Ovary (tissue), 9 donors: ENCODE measurements around the gene HSFX2. TPM values are rescaled to one million over a fixed set of nuclear protein-coding genes. Genes with fewer than 3 reads are reported as not detected.
A peak's percentile ranks its signal among the peaks of the same experiment; 100 is the strongest.

Experiments
- DNase-seq, 5 donors: peaks; one replicate each; pipeline ENCODE4 v3.0.0-alpha.2; 2019 to 2020
- H3K27ac ChIP-seq, 2 donors: fragments of 200-600 bp; one replicate each; pipeline versions ENCODE4 v1.5.1 to v1.8.0; 2019 to 2022
- H3K27me3 ChIP-seq: fragments of 200-600 bp; one replicate; pipeline ENCODE4 v1.8.0; 2022
- H3K36me3 ChIP-seq: fragments of 200-600 bp; sonication (generic); one replicate; pipeline ENCODE4 v1.5.1; 2019
- H3K4me1 ChIP-seq: one replicate; pipeline ENCODE4 v1.8.1; 2013; ENCODE audit warnings: mild to moderate bottlenecking, moderate library complexity; ENCODE audit not compliant: insufficient read depth
- H3K4me3 ChIP-seq: fragments of 200-600 bp; sonication (generic); one replicate; pipeline ENCODE4 v1.5.1; 2017
- H3K9me3 ChIP-seq, 2 donors: fragments of 200-600 bp in 1 of 2; sonication (generic) in 1 of 2; one replicate each; pipeline versions ENCODE4 v1.5.1 to v1.8.1; 2013 to 2019; ENCODE audit warnings: mild to moderate bottlenecking in 1 of 2, moderate library complexity in 1 of 2
- EP300 ChIP-seq: sonication (generic); formaldehyde crosslinking; IDR thresholded peaks from one replicate; pipeline ENCODE4 v1.6.1; 2017; ENCODE audit warnings: antibody characterized with exemption
- POLR2A ChIP-seq: fragments of 450-650 bp; IDR thresholded peaks from one replicate; pipeline ENCODE4 v1.6.1; 2017; ENCODE audit warnings: antibody characterized with exemption, mild to moderate bottlenecking, moderate library complexity
- WGBS, 3 donors: extraction: QIAGEN DNeasy Blood & Tissue Kit in 1 of 3; methylation state at CpG; one replicate each; pipeline versions ENCODE4 v1.1.5 to v1.1.7; 2013 to 2017; 5-methylcytosine and 5-hydroxymethylcytosine counted together
- intact Hi-C, 4 donors: fragments of 100-400 bp; cut with DNase I; formaldehyde crosslinking; loops; one replicate each; pipeline versions ENCODE4 v1.11.0 to v1.15.1; 2022 to 2023
- polyA plus RNA-seq, 2 donors: library from polyadenylated mRNA; stranded (reverse); fragments of 200-250 nt in 1 of 2; fragments of 350-450 nt in 1 of 2; fragmentation: Illumina TruSeq in 1 of 2; extraction: RNeasy Lipid Tissue Mini Kit (QIAGEN cat#74804) in 1 of 2; gene quantifications; one replicate each; pipeline ENCODE4 v1.2.3, GENCODE V29; 2013 to 2014
- total RNA-seq, 7 donors: library from RNA; depleted of rRNA in 2 of 7; stranded (reverse); fragments of >200 nt in 2 of 7; fragmentation: NEBNext Ultra II Directional in 3 of 7; extraction: Animal tissue kit (Norgen Biotek cat#: 25700) in 3 of 7; gene quantifications; one replicate each; pipeline versions ENCODE4 v1.1.0 to v1.2.4, GENCODE V29; 2016 to 2023
- TF ChIP-seq, protein P1 (sequence below), 3 donors: fragments of 450-650 bp in 2 of 3; fragments of 200-600 bp in 1 of 3; IDR thresholded peaks; one replicate each; pipeline versions ENCODE4 v1.5.1 to v1.8.0; 2016 to 2022; ENCODE audit warnings: antibody characterized with exemption in 3 of 3, mild to moderate bottlenecking in 1 of 3
- donor health status: DM: no; HTN: no; CAD: no; lungs with moderate emphysema.
- donor health status: DM: no; HTN: no; CAD: no.
- donor health status: Bipolar disorder and iron deficiency.
- donor health status: DM: yes; HTN: yes; CAD: no.
- donor health status: DM: no; HTN: no; CAD: no.
- donor health status: DM: yes; HTN: yes; CAD: no.

Gene HSFX2
- total and polyA plus RNA-seq, 9 donors = 0.22 to 1.9 (median 0.70) TPM; not detected in 4

- H3K27ac ChIP-seq = no peak overlapping the region
- no peaks in the 10 kb centered on the region for H3K4me1 ChIP-seq
- no peaks in the 10 kb centered on the region for H3K36me3 ChIP-seq
- no peak for DNase-seq
- H3K9me3 ChIP-seq = no peaks in the 10 kb centered on the region
- intact Hi-C loops = no loop called here
- H3K4me3 ChIP-seq = no peak overlapping the region
- TF ChIP-seq POLR2A (no peak), EP300 (no peak)
- TF ChIP-seq, protein P1, sequence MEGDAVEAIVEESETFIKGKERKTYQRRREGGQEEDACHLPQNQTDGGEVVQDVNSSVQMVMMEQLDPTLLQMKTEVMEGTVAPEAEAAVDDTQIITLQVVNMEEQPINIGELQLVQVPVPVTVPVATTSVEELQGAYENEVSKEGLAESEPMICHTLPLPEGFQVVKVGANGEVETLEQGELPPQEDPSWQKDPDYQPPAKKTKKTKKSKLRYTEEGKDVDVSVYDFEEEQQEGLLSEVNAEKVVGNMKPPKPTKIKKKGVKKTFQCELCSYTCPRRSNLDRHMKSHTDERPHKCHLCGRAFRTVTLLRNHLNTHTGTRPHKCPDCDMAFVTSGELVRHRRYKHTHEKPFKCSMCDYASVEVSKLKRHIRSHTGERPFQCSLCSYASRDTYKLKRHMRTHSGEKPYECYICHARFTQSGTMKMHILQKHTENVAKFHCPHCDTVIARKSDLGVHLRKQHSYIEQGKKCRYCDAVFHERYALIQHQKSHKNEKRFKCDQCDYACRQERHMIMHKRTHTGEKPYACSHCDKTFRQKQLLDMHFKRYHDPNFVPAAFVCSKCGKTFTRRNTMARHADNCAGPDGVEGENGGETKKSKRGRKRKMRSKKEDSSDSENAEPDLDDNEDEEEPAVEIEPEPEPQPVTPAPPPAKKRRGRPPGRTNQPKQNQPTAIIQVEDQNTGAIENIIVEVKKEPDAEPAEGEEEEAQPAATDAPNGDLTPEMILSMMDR (IDR thresholded peaks at IDR 0.05) = no peak
- H3K27me3 ChIP-seq = no peaks in the 10 kb centered on the region
These were observed 43.7 kb upstream of the HSFX2 start for GRCh38 chrX:149638860-149639259.

GRCh38 chrX:149633511-149633910, 38.4 kb upstream of the HSFX2 start:
- Histone ChIP-seq H3K9me3 (no peaks in the 10 kb centered on the region), H3K27me3 (no peaks in the 10 kb centered on the region), H3K27ac (no peak overlapping the region), H3K4me1 (peaks cover 2% of the 10 kb centered on the region), H3K4me3 (no peak overlapping the region), H3K36me3 (no peaks in the 10 kb centered on the region)
- intact Hi-C loops = no loop called here
- no peak for DNase-seq
- TF ChIP-seq, protein P1 (IDR thresholded peaks at IDR 0.05) = no peak
- TF ChIP-seq EP300 = no peak
- no peak for TF ChIP-seq POLR2A

- Histone ChIP-seq H3K4me1 (peaks cover 2% of the 10 kb centered on the region), H3K36me3 (no peaks in the 10 kb centered on the region), H3K27ac (peak within 1 kb of the TSS in 1 of 2 donors; percentile 61), H3K9me3 (no peaks in the 10 kb centered on the region), H3K27me3 (no peaks in the 10 kb centered on the region), H3K4me3 (peak within 1 kb of the TSS; percentile 75)
- intact Hi-C loops = no loop called here
- DNase-seq = peak; percentile 59 to 71 (median 68)
- TF ChIP-seq EP300 (no peak), POLR2A (no peak)
- 33 to 54% (median 46%) methylated on average over 62 to 100 of the region's 102 CpGs for WGBS, 3 donors
These were observed 36.4 kb upstream of the HSFX2 start, which contains the start of gene TMEM185A for GRCh38 chrX:149631234-149632165. TSS of gene TMEM185A (minus strand) at chrX:149631792. CDS start at chrX:149631580, 212 bp downstream.

DNA sequence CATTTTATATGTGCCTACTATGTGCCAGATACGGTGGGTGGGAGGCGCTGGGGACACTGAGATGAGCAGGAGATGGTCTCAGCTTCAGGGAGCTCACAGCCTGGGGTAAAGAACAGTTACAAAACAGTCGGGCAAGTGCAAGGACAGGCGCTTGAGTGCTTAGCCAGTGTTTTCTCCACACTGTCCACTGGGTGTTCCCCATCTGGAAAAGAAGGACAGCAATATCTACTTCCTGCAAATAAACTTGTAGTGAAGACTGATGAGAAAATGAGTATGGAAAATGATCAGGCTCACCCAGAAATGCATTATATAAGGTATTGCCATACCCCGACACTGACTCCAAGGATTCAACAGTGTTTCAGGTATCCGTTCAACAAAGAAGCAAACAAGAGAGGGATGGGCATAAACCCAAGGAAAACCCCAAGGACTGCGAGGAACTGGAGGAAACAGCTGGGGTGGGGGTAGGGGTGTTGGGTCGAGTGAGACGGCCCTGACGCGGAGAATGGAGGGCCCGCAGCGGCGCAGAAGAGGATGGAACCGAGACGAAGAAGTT, 35.6 kb upstream of the HSFX2 start:
- intact Hi-C loops = no loop called here
- Histone ChIP-seq H3K9me3 (no peaks in the 10 kb centered on the region), H3K4me3 (peak overlapping the region; percentile 75), H3K36me3 (no peaks in the 10 kb centered on the region), H3K27ac (peak overlapping the region in 1 of 2 donors; percentile 61), H3K4me1 (peaks cover 2% of the 10 kb centered on the region), H3K27me3 (no peaks in the 10 kb centered on the region)
- no peak for TF ChIP-seq POLR2A
- TF ChIP-seq, protein P1 (IDR thresholded peaks at IDR 0.05) = peak in 1 of 3 donors; percentile 24
- peak in 2 of 5 donors; percentile 22 to 24 for DNase-seq
- WGBS, 3 donors = 32 to 46% (median 37%) methylated on average over 16 of the region's 16 CpGs
